GM12875 (cell line): Measurements from ENCODE around the gene TBCCD1.

Experiments used
- H3K4me3 ChIP-seq: one replicate; pipeline ENCODE4 v1.5.1; 2011; ENCODE audit warnings: low read depth, low read length, control low read depth
- CTCF ChIP-seq: IDR thresholded peaks from 2 replicates; pipeline ENCODE4 v1.5.1; 2011; ENCODE audit warnings: low read depth, mild to moderate bottlenecking, control low read depth, inconsistent platforms, low read length, moderate library complexity, borderline replicate concordance; ENCODE audit not compliant: insufficient read depth

TBCCD1 gene

DNA sequence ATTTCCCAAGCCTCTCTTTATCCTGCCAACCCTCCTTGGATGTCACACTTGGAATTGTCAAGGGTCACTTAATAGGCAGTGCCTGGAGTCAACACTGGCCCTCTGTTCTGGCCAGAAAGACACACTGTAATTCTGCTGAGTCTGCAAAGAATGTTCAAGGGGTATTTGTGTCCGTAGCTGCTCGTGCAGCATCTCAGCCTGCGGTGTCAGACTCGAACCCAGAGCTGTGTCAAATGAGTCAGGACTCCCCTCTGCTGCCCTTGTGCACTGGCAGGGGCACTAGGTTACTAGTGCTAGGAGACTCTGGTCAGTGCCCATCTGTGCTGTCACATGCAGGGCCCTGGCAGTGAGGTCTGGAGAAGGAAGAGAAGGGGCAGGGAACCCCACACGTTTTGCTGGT lies 44.9 kb upstream of the TBCCD1 start:
- no peak overlapping the region for H3K4me3 ChIP-seq
- no peak for TF ChIP-seq CTCF

DNA sequence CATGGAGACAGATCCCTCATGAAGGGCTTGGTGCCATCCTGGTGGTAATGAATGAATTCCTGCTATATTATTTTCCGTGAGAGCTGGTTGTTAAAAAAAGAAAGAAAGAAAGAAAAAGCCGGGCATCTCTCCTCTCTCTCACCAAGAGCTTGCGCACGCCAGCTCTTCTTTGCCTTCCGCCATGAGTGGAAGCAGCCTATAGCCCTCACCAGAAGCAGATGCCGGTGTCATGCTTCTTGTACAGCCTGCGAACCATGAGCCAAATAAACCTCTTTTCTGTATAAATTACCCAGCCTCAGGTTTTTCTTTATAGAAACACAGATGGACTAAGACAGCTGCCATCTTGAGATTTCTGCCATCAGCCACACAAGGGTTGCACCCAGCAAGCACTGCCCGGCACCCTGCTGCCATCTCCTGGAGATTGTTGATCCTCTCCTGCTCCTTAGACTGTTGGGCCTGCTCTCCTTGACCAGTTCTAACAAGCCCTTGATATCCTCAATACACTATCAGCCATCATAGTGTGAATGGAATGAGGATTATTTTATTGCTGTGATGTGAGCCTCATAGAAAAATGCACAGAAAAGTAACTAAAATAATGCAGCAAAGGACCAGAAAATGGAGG lies 42.2 kb upstream of the TBCCD1 start:
- peak; percentile 40; the same call in 1 of the 2 replicates for TF ChIP-seq CTCF
- H3K4me3 ChIP-seq: no peak overlapping the region

DNA sequence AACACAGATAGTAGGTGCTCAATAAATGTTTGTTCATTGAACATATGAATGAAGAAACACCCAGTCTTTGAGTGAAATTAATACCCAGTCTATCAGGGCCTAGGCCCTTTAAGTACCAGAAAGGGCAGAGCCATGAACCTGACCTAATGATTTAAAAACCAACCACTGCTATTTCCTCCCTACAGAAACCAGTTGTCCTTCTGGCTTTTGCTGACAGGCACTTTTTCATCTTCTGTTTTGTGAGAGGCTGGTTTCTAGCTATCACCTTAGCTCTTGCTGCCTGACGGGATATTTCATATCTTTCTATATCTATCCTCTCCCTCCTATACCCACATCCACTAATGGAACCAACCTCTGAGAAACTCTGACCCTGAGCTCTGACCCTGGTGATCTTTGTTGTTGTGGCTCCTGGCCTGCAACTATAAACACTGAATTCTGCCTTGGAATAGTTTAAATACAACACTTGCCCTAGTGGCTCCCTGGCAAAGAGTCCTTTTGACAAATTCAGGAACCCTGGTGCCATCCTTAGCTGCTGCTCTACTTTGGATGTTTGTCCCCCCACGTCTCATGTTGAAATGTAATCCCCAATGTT lies 41.6 kb upstream of the TBCCD1 start:
- H3K4me3 ChIP-seq: no peak overlapping the region
- TF ChIP-seq CTCF: no peak

GRCh38 chr3:186605561-186606545 lies 38.7 kb upstream of the TBCCD1 start:
- no peak for TF ChIP-seq CTCF

GRCh38 chr3:186605078-186605477 lies 37.9 kb upstream of the TBCCD1 start:
- no peak for TF ChIP-seq CTCF
- H3K4me3 ChIP-seq: no peak overlapping the region

More at GRCh38 chr3:186605561-186606545, 38.7 kb upstream of the TBCCD1 start:
- H3K4me3 ChIP-seq: no peak overlapping the region

DNA sequence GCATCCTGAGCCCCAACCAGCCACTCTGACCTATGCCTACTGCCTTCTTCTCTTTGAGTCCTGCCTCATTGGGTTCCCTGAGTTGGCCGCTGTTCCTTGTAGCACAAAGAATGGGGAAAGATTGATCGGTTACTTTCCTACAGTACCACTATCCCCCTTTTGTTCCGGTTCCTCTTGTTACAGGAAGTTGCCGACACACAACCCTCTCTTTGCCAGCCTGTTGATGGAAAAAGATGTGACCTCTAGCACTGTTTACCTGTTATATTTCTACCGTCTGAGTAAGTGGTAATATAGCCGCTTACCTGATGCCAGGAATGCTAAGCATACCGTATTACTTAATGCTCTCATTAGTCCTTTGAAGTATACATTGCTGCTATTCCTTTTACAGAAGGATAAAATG lies 36.0 kb upstream of the TBCCD1 start:
- no peak overlapping the region for H3K4me3 ChIP-seq
- TF ChIP-seq CTCF: no peak
